Activated T-cell treated with anti-CD3 and anti-CD28 coated beads for 24 hours (primary cell): ENCODE data around the gene ADH7.
"Not testable (repeated sequence)": the region's sequence is repeated elsewhere in the genome, so short reads cannot be mapped to it uniquely, and the experiment has no call there.

Source experiments
- DNase-seq: peaks from one replicate; pipeline ENCODE4 v3.0.0-alpha.2; 2020; ENCODE audit warnings: low read depth

ADH7 gene

DNA sequence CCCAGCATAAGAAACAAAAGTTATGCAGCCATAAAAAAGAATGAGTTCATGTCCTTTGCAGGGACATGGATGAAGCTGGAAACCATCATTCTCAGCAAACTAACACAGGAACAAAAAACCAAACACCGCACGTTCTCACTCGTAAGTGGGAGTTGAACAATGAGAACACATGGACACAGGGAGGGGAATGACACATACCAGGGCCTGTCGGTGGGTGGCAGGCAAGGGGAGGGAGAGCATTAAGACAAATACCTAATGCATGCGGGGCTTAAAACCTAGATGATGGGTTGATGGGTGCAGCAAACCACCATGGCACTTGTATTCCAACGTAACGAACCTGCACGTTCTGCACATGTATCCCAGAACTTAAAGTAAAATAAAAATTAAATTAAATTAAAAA lies 19.4 kb downstream of the ADH7 start:
- not testable (repeated sequence) for DNase-seq

DNA sequence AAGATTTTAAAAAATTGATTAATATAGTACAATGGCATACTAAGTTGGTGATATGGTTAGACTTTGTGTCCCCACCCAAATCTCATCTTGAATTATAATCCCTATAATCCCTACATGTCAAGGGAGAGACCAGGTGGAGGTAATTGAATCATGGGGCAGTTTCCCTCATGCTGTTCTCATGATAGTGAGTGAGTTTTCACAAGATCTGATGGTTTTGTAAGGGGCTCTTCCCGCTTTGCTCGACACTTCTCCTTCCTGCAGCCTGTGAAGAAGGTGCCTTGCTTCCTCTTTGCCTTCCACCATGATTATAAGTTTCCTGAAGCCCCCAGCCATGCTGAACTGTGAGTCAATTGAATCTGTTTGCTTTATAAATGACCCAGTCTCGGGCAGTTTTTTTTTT lies 20.2 kb downstream of the ADH7 start:
- not testable (repeated sequence) for DNase-seq

- DNase-seq, result no peak
Observed at GRCh38 chr4:99414401-99414800, 20.7 kb downstream of the ADH7 start.

DNA sequence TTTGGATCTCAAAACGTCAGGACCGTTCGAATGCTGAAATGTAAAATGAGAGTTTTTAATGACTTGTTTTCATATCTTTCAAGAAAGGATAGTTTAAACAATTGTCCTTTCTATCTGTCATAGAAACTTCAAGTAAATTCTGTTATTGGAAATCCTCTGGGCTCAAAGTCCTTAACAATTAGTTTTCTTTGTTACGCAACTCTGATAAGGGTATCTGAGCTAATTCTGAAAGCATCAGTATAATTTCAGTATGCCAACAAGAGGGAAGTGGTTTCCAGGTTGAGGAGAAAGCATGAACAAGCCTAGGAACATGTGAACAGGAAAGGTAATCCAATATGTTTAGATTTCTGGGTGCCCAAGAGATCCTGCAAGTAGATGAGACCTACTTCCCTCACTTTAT lies 22.0 kb downstream of the ADH7 start:
- no peak for DNase-seq

GRCh38 chr4:99411041-99411440 lies 24.1 kb downstream of the ADH7 start:
- DNase-seq, result no peak

DNA sequence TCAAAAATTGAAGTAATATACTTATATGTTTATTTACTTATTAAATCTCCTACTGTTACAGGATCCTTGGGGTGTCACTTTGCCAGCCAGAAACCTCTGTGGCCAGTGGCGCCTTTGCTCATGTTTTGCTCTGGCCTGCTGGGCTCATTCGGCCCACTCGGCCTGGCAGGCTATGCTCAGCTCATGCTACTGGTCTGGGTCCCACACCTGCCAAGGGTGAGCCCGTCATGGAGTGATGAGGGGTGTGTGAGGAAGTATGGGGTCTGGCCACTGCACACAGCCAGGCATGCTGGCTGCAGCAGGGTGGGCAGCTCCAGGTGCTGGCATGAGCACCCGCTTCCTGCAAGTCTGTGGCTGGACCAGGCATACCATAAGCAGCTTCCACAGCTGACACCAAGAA lies 25.1 kb downstream of the ADH7 start:
- DNase-seq, result no peak

- no peak for DNase-seq
Observed at GRCh38 chr4:99408346-99408745, 26.8 kb downstream of the ADH7 start.

- peak; percentile 54 for DNase-seq
Observed at GRCh38 chr4:99405433-99406115, 29.6 kb downstream of the ADH7 start.

GRCh38 chr4:99404595-99405287 lies 30.4 kb downstream of the ADH7 start:
- no peak for DNase-seq

GRCh38 chr4:99403380-99404184 lies 31.6 kb downstream of the ADH7 start:
- no peak for DNase-seq

GRCh38 chr4:99402765-99403164 lies 32.4 kb downstream of the ADH7 start:
- no peak for DNase-seq

DNA sequence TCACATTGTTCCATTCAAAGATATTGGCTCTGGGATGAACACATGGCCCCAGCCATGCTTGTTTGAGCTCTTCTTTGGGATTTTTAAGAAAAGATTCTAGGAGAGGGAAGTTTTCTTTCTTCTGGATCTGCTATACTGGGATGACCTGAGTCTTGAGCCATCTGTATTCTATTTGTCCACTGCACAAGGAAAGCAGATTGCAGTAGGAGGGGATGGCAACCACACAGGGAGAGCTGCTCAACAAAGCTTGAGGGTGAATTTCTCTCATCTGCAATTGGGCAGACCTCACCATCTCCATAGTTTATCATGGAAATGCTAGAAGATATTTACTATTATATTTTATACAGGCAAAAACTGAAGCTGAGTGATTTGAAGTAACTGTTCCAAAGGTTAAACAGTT lies 34.3 kb downstream of the ADH7 start:
- no peak for DNase-seq

DNA sequence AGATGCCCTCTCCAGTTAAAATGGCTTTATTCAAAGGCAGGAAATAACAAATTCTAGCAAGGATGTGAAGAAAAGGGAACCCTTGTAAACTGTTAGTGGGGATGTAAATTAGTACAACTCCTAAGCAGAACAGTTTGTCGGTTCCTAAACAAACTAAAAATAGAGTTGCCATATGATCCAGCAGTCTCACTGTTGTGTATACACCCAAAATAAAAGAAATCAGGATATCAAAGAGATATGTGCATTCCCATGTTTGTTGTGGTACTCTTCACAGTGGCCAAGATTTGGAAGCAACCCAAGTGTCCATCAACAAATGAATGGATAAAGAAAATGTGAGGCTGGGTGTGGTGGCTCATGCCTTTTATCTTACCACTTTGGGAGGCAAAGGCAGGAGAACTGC lies 36.1 kb downstream of the ADH7 start:
- DNase-seq, result no peak

DNA sequence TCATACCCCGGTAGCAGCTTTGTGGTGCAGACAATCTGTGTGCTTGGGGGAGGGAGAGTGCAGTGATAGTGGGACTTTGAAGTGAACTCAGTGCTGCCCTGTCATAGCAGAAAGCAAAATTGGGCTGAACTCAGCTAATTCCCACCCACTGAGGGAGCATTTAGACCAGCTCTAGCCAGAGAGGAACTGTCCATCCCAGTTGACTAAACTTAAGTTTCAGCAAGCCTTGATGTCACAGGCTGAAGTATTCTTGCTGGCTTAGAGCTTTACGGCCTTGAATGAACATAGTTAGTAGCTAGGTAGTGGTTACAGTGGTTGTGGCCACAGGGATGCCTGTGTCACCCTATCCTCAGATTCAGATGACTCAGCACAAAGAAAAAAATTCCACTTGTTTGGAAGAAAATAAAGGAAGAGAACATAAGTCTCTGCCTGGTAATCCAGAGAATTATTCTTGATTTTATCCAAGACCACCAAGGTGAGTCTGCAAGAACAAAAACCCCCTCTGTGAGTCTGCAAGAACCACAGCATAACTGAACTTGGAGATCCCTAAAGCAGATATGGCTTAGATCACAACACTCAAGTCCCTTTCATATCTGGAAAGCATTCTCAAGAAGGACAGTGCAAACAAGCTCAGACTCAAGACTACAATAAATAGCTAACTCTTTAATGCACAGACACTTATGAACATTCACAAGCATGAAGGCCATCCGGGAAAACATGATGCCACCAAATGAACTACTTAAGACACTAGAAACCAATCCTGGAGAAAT lies 39.4 kb downstream of the ADH7 start:
- no peak for DNase-seq

DNA sequence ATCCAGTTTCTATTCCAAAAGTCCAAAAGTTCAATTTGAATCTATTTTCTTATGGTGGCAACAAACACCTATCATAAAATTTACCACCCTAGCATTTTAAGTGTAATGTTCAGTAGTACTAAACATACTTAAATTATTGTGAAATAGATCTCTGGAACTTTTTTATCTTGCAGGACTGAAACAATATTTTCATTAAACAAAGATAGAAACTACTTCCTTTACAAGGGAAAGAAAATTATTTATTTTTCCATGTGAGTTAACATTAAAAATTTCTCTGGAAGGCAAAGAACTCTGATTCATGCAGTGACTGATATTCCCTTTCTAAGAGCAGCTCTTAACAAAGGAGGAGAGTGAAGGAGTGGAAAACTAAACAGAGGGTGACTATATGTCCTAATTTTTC lies 40.2 kb downstream of the ADH7 start:
- no peak for DNase-seq

GRCh38 chr4:99390055-99390454 lies 45.1 kb downstream of the ADH7 start:
- no peak for DNase-seq

- no peak for DNase-seq
Observed at GRCh38 chr4:99389606-99390005, 45.5 kb downstream of the ADH7 start.

- DNase-seq, result no peak
Observed at GRCh38 chr4:99383833-99384392, 51.2 kb downstream of the ADH7 start.

- DNase-seq, result no peak
Observed at GRCh38 chr4:99383399-99383798, 51.7 kb downstream of the ADH7 start.

DNA sequence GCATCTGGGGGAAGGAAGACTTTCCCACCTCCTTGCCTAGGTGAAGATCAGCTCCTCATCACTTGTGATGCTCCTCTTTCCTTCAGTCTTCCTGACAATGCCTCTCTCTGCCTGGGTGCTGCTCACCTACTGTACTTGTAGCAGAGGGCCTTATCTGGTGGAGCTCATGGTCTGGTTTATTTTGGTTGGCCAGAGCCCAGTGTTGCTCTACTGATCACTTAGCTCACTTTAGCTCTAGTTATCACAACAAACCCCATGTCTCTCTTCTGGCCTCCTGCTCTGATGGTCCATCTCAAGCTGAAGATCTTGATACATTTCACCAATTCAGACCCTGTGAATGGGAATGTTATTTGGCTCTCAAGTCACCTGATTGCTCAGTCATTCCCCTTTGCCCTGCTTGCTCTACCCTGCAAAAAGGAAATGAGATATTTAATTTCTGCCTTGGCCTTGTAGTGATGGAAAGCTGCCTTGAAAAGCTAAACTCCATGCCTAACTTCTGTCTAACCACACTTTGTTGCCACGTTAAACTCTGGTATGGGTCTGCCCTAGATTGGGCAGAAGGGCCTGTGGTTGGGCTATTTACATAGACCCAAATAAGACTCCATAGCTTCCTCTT lies 52.3 kb downstream of the ADH7 start:
- no peak for DNase-seq

DNA sequence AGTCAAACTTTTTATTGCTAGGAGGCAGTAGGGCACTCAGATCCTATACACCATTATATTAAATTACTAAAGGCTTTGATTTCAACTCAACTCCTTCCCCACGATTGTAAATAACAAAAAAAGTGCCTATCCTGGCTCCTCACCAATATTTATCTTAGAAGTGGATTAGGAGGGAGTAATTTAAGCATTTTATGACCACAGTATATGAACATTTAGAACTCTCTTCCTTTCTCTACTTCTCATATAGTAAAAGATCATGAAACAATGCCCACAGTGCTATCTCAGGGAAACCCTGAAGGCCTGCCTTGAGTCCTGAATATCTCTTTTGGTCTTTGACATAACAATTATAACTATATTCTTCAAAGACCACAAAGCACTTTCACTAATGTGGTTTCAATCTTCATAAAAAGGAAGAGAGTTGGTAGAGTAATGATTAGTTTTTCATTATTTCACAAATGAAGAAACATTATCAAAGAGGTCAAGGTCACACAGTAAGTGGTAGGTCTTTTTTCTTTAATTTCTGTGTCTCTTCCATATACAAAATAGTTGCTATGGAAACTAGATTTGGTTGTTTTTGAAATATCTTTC lies 53.5 kb downstream of the ADH7 start:
- DNase-seq, result no peak
